Endothelial cell of umbilical vein (primary cell): ENCODE data around the gene DIS3L2.

Source experiments
- CTCF ChIP-seq, 2 donors: IDR thresholded peaks; 1 replicate in 1 of 2; 2 replicates in 1 of 2; pipeline ENCODE4 v1.5.1; 2011; ENCODE audit warnings: low read length in 2 of 2, mild to moderate bottlenecking in 2 of 2, moderate library complexity in 2 of 2, control low read depth in 1 of 2, inconsistent platforms in 1 of 2, low read depth in 1 of 2; ENCODE audit not compliant: insufficient read depth in 1 of 2; ENCODE audit errors: extremely low read depth in 1 of 2
- EZH2 ChIP-seq: IDR thresholded peaks from 2 replicates; pipeline ENCODE4 v1.6.1; 2012; ENCODE audit warnings: borderline replicate concordance, low read depth, mild to moderate bottlenecking, moderate library complexity, low read length, inconsistent platforms; ENCODE audit not compliant: severe bottlenecking
- FOS ChIP-seq: IDR thresholded peaks from 2 replicates; pipeline ENCODE4 v1.6.1; 2011; ENCODE audit warnings: mild to moderate bottlenecking, low read length, moderate library complexity, borderline replicate concordance; ENCODE audit not compliant: insufficient read depth
- MAX ChIP-seq: IDR thresholded peaks from 2 replicates; pipeline ENCODE4 v1.6.1; 2011; ENCODE audit not compliant: insufficient read depth, insufficient read length
- POLR2A ChIP-seq: IDR thresholded peaks from 2 replicates; pipeline ENCODE4 v1.6.1; 2012; ENCODE audit warnings: low read depth, mild to moderate bottlenecking, control low read depth, low read length
- POLR2AphosphoS5 ChIP-seq: IDR thresholded peaks from 2 replicates; pipeline ENCODE4 v1.6.1; 2012; ENCODE audit warnings: low read depth, mild to moderate bottlenecking, control low read depth, low read length, moderate library complexity; ENCODE audit not compliant: insufficient read depth

- TF ChIP-seq CTCF (IDR thresholded peaks at IDR 0.05; ENCODE audit: extremely low read depth in 1 of 2, insufficient read depth in 1 of 2, low read depth in 1 of 2, low read length in 2 of 2), result no peak
- TF ChIP-seq EZH2, result no peak
- no peak for TF ChIP-seq POLR2AphosphoS5
- no peak for TF ChIP-seq FOS
- no peak for TF ChIP-seq POLR2A
- no peak for TF ChIP-seq MAX
Measured at GRCh38 chr2:231992888-231993287, 31.4 kb downstream of the DIS3L2 start.
